IPS DF 4.7 (cell line): ENCODE data around the gene BIRC2.
A peak's percentile ranks its signal among the peaks of the same experiment; 100 is the strongest.
"Not testable (repeated sequence)": the region's sequence is repeated elsewhere in the genome, so short reads cannot be mapped to it uniquely, and the experiment has no call there.

Experiments
- DNase-seq: peaks from one replicate; pipeline ENCODE4 v3.0.0-alpha.2; 2013; ENCODE audit warnings: low spot score; ENCODE audit errors: extremely low read depth

BIRC2 gene

GRCh38 chr11:102374633-102375424, 27.8 kb downstream of the BIRC2 start:
- not testable (repeated sequence) for DNase-seq

GRCh38 chr11:102375720-102376399, 28.8 kb downstream of the BIRC2 start:
- no peak for DNase-seq

GRCh38 chr11:102377891-102378290, 30.9 kb downstream of the BIRC2 start:
- no peak for DNase-seq

DNA sequence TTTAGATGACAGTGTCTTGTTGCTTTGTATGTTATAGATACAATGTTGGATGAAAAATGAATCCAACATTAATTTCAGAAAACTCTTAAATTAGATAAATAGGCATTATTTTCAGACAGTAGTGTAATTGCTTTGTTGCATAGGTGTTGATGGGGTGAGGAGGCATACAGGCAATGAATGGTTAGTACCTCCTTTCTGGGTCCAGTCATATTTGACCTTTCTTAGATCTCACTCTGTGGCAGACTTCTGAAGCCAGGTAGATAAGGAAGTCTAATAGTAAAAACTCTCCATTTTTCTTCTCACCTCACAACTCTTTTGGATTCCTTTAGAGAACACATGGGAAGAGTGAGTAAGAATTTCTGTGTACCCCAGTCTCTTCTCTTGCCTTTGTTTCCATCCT, 31.8 kb downstream of the BIRC2 start:
- no peak for DNase-seq

- DNase-seq, result no peak
These were observed 35.4 kb downstream of the BIRC2 start for GRCh38 chr11:102382384-102382783.

DNA sequence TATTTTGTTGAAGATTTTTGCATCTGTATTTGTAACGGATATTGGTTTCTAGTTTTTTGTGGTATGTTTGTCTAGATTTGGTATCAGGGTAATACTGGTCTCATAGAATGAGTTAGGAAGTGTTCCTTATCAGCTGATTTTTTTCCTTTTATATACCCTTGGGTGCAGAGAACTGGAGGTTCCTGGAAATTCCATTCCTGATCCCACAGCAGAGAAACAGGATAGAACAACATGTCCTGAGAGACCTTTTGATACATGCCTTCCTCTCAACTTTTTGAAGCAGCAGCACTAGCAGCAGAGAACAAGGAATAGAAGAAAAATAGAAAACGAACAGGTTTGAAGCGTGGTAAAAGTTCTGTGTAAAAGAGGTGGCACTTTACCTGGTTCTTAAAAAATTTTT, 36.8 kb downstream of the BIRC2 start:
- DNase-seq, result no peak

DNA sequence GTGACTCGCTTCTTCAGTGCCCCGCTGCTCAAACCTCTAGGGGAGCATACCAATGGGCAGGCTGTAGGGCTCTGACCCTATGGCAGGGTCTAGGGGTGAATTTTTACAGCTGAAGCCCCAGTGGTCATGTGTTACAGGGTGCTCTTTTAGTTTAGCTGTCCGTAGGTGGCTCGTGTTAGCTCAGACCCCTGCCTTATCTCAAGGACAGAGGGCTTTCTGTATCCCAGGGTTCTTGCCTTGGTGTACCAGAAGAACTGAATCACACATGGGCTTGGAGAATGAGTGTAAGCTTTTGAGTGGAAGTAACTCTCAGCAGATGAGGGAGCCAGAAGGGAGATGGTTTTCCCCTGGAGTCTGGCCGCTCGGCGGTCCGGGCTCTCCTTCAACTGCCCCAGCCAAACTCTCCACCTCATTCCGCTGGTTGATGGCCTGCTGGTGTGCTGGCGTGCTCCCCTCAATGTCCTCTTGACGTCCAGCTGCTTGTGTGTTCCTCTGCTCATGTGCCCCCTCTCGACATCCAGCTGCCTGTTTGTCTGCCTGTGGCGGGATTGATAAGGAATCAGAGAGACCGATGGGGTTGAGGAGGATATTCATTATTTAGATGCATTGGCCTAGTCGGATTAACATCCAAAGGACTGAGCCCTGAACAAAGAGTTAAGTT, 37.5 kb downstream of the BIRC2 start:
- no peak for DNase-seq

- DNase-seq, result no peak
These were observed 38.3 kb downstream of the BIRC2 start for GRCh38 chr11:102385085-102386007.

DNA sequence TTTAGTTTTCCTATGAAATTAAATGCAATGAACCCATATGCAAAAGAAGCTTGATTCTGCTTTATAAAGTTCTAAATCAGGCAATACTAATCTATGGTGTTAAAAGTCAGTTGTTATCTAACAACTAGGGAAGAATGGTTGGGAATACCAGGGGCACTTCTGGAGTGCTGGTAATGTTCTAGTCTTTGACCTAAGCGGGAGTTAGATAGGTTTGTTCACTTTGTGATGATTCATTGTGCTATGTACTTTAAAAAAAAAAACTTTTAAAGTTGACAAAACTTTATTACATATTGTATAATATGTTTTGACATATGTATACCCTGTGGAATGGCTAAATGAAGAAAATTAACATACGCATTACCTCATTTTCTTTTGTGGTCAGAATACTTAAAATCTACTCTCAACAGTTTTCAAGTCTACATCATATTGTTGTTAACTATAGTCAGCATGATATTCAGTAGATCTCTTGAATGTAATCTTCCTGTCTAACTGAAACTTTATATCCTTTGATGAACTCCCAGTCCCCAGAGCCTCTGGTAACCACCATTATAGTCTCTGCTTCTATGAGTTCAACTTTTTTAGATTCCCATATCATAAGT, 39.2 kb downstream of the BIRC2 start:
- DNase-seq, result no peak

GRCh38 chr11:102387043-102387781, 40.2 kb downstream of the BIRC2 start:
- no peak for DNase-seq

GRCh38 chr11:102389253-102389652, 42.2 kb downstream of the BIRC2 start:
- no peak for DNase-seq

DNA sequence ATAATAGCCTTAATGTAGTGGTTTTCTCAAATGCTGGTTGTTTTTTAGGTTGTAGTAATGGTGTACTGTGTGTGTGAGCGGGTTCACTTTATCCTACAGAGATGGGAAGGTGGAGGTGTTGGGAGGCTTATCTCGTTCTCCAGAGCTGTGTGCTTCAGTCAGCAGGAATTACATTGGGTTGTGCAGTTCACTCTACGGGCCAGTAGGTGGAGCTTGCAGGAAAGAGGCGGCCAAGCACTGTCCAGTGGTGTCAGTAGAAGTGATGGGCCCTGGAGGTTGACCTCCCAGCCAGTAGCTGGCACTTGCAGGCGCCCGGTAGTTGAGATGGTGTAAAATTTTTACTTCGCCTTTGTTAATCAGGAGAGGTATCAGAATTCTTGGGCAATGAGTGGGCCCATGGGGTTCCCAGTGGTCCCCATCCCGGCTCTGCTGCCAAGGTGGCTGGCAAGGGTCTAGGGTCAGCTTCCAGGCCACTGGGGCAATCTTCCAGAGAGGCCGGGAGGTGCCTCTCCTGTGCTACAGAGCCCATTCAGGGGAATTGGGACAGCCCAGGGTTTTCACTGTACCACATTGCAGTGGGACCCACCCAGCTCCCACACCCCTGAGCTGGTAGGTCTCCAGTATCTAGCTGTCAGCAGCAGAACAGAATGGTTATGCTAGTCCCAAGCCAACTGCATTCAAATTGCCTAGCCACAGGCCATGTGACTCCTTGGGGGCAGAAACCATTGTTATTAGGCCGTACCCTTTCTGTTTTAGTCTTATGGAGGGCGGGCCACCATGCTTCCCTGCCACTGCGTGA, 43.9 kb downstream of the BIRC2 start:
- peak; percentile 30 for DNase-seq

DNA sequence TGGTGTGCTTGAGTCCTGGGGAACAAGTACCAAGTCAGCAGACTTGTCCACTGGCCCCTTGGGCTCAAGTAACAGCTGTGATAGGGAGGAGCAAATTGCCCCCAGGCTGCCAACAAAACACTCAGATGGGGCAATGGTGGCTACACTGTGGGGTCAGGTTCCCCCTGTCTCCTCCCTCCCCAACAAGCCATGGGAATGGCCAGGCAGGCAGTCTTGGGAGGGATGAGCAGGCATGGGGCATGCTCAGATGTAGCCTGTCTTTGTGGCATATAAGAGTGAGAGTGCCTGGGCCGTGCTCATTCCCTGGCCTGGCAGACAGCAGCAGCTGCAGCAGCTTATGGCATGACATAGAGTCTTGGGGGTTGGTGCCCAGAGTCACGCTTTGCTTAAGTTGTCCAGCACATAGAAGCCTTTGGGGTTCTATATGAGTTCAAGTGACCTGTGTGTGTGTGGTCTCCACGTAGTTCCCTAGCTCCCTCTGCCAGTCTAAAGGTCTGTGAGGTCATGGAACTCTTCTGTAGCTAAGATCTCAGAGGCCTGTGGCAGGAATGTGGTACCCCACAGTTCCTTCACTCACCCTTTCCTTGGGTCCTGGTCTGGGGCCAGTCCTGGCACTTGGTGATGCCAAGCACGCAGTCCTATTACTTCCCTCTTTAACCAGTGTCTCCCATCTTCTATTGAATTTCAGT, 44.7 kb downstream of the BIRC2 start:
- DNase-seq, result no peak

DNA sequence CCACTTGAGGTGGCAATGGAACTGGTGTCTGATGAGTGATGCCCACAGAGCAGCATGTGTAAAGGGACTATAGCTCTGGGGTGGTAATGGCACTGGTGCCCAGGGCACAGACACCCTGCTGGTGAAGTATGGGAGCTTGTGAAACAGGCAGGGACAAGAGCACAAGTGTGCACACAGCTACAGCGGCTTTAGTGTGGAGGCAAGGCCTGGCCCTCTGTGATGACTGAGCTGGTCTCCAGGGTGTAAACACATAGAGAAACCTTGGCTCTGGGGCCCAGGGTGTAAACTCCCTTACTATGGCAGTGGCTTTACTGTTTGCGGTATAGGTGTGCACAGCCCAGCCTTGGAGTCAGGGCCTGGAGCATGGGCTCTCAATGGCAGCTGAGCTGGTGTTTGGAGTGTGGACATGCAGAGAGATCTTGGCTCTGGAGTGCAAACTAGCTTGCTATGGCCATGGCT, 46.3 kb downstream of the BIRC2 start:
- DNase-seq, result no peak

DNA sequence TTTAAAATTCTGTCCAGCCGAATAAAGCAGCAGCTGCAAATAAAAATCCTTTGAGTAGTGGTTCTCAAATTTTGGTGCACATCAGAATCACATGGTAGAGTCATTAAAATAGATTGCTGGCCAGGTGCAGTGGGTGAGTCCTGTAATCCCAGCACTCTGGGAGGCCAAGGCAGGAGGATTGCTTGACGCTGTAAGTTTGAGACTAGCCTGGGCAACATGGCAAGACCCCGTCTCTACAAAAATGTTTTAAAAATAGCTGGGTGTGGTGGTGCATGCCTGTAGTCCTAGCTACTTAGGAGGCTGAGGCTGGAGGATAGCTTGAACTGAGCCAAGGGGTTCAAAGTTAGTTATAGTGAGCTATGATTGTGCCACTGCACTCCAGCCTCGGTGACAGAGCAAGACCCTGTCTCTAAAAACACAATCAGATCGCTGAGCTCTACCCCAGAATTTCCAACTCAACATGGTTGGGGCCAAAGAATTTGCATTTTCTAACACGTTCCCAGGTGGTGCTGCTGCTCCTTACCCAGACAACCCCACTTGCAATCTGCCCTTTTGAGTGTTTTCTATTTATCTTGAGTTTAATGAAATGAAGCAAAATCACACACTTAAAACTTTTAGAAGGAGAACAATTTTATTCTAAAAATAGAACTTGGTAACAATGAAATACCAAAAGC, 48.8 kb downstream of the BIRC2 start:
- no peak for DNase-seq

GRCh38 chr11:102396708-102397563, 49.9 kb downstream of the BIRC2 start:
- DNase-seq, result no peak

- DNase-seq, result no peak
These were observed 51.3 kb downstream of the BIRC2 start for GRCh38 chr11:102398297-102398696.
